ENCODE data around the gene YWHAB.

Gene YWHAB
- total RNA-seq, result 224 to 503 (median 354) reads per million in 9 experiments

DNA sequence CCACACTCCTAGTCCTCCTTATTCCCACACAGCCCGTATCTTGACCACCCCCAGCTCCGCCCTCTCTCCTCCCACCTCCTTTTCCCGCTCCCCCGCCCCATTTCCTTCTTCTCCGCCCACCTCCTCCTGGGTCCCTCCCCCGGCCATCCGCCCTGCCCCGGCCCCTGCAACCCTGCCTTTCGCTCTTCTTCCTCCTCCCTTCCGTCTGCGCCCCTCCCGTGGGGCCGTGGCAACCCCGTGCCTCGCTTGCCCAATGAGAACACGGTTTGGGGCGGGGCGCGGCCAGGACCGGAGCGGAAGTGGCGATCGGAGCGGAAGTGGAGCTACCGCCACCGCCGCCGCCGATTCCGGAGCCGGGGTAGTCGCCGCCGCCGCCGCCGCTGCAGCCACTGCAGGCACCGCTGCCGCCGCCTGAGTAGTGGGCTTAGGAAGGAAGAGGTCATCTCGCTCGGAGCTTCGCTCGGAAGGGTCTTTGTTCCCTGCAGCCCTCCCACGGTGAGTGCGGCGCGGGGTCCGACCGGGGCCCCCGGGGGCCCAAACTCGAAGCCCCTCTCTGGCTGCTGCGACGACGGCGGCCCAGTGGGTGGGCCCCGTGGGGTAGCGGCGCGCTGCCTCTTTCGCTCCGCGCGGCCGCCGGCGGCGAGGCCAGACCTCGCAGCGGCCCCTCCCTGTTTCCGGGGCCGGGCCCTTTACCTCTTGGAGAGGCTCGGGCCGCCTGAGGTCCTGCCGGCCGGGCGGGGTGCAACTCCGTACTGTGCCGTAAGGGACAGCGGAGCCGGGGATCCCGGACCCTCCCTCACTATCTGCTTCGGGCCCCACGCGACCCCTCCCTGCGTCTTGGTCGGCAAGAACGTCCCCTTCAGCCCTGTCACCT lies at the start of gene YWHAB:
Gene YWHAB, plus strand, starts transcription at position 314 of the 874 bp plus-strand sequence. CDS start 15,829 bp downstream, outside the sequence.
- peak within 1 kb of the TSS; percentile 96 to 97 for H3K27ac Mint-ChIP-seq
- ATAC-seq (replicated peaks), result peak; percentile 92
- no peaks in the 10 kb centered on the region for H3K27me3 Mint-ChIP-seq
- peaks cover 21% of the 10 kb centered on the region for H3K36me3 Mint-ChIP-seq (ENCODE audit: insufficient read depth)
- peak within 1 kb of the TSS; percentile 97 to 98 for H3K4me3 Mint-ChIP-seq
- H3K4me1 Mint-ChIP-seq (ENCODE audit: low read depth in 2 of 2), result peaks cover 25 to 56% of the 10 kb centered on the region in 2 donors
- DNase-seq, result peak; percentile 95 to 98 (median 97)
- no peaks in the 10 kb centered on the region for H3K9me3 Mint-ChIP-seq

DNA sequence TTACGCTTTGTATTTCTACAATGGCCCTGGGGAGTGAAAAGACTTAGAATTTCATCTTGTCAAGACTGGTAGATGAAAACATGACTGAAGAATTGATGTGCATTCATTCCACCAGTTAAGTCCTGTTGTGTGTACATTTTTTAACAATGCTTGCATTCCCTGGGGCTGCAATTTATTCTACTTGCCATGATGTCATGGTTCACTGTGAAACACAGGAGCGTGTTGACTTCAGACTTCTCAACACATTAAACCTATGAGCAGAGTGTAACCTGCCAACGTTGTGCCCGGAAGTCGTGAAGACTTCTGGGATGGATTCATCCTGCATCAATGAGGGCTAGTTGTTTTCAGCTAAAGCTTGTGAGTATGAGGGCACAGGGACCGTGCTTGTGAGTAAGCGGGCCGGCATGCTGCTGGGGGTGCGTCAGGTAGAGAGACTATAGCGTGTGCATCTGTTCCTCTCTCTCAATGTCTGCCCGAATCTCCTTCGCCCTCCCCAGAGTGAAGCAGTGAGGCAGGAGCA lies 48.8 kb upstream of the YWHAB start:
- peaks cover 26 to 43% of the 10 kb centered on the region in 2 donors for H3K27me3 Mint-ChIP-seq
- no peak overlapping the region for H3K27ac Mint-ChIP-seq
- no peak for ATAC-seq (replicated peaks)
- no peak overlapping the region for H3K4me3 Mint-ChIP-seq
- DNase-seq, result no peak
- H3K36me3 Mint-ChIP-seq (ENCODE audit: insufficient read depth), result no peaks in the 10 kb centered on the region
- H3K9me3 Mint-ChIP-seq, result peaks cover 0 to 3% of the 10 kb centered on the region in 2 donors
- no peaks in the 10 kb centered on the region for H3K4me1 Mint-ChIP-seq (ENCODE audit: low read depth in 2 of 2)

DNA sequence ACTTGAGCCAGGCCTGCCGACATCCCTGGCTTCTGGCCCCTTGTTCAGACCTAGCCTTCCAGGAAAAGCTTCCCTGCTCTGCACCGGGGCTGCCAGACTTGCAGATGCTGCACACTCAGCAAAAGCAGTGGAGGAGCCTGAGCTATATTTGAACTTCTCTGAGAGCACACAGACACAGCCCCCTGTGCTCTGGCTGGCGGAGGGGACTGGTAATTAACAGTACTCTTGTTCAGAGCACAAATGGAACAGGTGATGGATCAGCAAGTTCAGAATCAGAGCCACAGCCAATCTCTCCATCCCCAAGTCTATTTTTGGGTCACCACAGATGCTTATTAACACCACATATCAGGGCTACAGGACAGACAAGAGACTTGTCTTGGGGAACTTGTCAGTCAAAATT lies 47.6 kb upstream of the YWHAB start:
- ATAC-seq (replicated peaks), result no peak
- H3K9me3 Mint-ChIP-seq, result peaks cover 0 to 3% of the 10 kb centered on the region in 2 donors

DNA sequence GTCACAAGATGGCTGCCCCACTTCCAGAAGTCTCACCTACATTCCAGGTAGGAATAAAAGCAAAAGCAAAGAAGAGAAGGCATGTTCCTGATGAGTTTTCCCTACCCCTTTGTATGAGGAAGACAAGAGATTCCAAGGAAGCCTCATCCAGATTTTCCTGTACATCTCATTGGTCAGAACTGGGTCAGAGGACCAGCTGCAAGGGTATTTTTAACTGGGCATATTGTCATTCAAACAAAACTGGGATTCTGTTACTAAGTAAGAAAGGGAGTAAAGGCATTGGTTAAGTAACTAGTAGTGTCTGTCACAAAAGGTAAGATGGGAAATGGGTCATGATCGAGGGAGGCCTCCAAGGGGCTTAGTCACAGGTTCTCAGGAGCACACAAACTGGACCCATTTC lies 47.0 kb upstream of the YWHAB start:
- Mint-ChIP-seq H3K36me3 (ENCODE audit: insufficient read depth) (no peaks in the 10 kb centered on the region), H3K27me3 (peaks cover 36 to 47% of the 10 kb centered on the region in 2 donors), H3K9me3 (peaks cover 0 to 3% of the 10 kb centered on the region in 2 donors), H3K4me3 (no peak overlapping the region), H3K4me1 (ENCODE audit: low read depth in 2 of 2) (no peaks in the 10 kb centered on the region), H3K27ac (no peak overlapping the region)
- ATAC-seq (replicated peaks) (no peak), DNase-seq (no peak)

More for the DNA sequence above, 47.6 kb upstream of the YWHAB start:
- DNase-seq, result no peak
- H3K27me3 Mint-ChIP-seq, result peaks cover 30 to 42% of the 10 kb centered on the region in 2 donors
- H3K4me3 Mint-ChIP-seq, result no peak overlapping the region
- no peaks in the 10 kb centered on the region for H3K36me3 Mint-ChIP-seq (ENCODE audit: insufficient read depth)
- no peaks in the 10 kb centered on the region for H3K4me1 Mint-ChIP-seq (ENCODE audit: low read depth in 2 of 2)
- H3K27ac Mint-ChIP-seq, result no peak overlapping the region

DNA sequence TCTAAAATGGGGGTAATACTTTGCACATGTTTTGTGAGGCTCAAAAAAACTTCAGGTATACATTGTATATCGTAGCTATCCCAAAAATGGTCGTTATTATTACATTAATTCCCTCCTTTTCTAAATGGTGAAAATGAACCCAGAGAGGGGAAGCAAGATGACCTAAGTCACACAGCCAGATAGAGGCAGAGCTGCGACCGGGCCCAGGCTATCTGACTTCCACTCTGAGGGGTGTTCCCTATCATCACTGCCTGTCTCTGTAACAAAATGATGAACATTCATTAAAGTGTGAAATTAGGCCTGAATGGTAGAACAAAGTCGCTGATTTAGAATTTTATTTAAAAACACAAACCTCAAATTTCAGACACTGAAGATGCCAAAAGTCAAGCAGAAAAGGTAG lies 46.0 kb upstream of the YWHAB start:
- Mint-ChIP-seq H3K4me1 (ENCODE audit: low read depth in 2 of 2) (no peaks in the 10 kb centered on the region), H3K9me3 (peaks cover 0 to 3% of the 10 kb centered on the region in 2 donors), H3K27me3 (peaks cover 45 to 54% of the 10 kb centered on the region in 2 donors), H3K4me3 (no peak overlapping the region), H3K36me3 (ENCODE audit: insufficient read depth) (no peaks in the 10 kb centered on the region), H3K27ac (no peak overlapping the region)
- DNase-seq (no peak), ATAC-seq (replicated peaks) (no peak)

DNA sequence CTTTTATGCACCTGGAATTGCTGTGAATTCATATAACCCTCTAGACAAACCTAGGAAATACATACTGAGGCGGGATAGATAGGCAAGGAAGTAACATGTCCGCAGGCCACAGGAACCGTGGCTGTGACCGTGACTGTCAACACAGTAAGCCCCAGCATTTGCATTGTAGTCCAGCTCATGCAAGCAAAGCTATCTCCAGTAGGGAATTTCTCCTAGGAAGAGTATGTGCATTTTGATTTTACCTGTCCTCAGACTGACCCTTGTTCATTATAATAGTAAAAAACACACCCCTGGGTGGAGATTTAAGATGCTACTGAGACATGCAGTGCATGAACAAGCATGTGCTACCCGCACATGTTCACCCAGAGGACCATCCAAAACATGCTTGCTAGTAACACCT lies 44.7 kb upstream of the YWHAB start:
- Mint-ChIP-seq H3K4me1 (ENCODE audit: low read depth in 2 of 2) (no peaks in the 10 kb centered on the region), H3K27ac (no peak overlapping the region), H3K27me3 (peaks cover 55 to 56% of the 10 kb centered on the region in 2 donors), H3K4me3 (no peak overlapping the region), H3K36me3 (ENCODE audit: insufficient read depth) (peaks cover 3% of the 10 kb centered on the region), H3K9me3 (peaks cover 0 to 3% of the 10 kb centered on the region in 2 donors)
- ATAC-seq (replicated peaks) (no peak), DNase-seq (no peak)

DNA sequence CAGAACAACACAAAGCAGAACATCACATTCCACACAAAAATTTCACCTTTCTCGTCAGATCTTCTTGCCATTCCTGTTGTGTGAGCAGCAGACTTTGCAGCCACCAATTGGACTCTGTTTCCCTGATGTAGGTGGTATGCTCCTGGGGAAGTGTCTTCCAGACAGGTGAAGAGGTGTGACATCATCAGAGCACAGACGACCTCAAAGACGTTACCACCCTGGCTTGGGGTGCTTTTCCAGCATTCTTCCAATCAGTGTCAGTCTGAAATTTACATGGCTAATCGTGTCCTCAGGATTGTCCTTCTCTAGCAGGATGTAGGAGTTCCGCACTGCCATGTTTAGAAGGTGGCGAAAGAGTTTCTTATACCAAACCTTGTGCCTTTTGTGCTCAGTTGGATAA lies 43.5 kb upstream of the YWHAB start:
- H3K36me3 Mint-ChIP-seq (ENCODE audit: insufficient read depth), result peaks cover 3% of the 10 kb centered on the region
- ATAC-seq (replicated peaks) (no peak), DNase-seq (no peak)
- H3K27me3 Mint-ChIP-seq, result peaks cover 59 to 65% of the 10 kb centered on the region in 2 donors
- H3K9me3 Mint-ChIP-seq, result peaks cover 0 to 3% of the 10 kb centered on the region in 2 donors
- H3K27ac Mint-ChIP-seq, result no peak overlapping the region
- no peak overlapping the region for H3K4me3 Mint-ChIP-seq
- no peaks in the 10 kb centered on the region for H3K4me1 Mint-ChIP-seq (ENCODE audit: low read depth in 2 of 2)

DNA sequence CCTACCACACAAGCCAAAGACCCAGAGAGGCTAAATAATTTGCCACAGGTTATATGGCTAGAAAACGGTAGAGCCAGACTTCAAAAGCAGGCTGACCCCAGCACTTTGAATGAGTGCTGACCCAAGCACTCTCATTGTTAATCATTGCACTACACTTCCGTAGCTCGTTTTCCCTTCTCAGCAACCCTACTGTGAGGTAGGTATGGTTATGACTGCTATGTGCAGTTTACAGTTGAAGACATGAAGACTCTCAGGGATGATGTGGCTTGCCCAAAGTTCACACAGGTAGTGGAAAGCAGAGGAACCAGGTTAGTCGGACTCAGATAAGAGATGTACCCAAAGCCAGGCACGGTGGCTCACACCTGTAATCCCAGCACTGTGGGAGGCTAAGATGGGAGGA lies 41.6 kb upstream of the YWHAB start:
- Mint-ChIP-seq H3K4me1 (ENCODE audit: low read depth in 2 of 2) (no peaks in the 10 kb centered on the region), H3K27me3 (peaks cover 59 to 73% of the 10 kb centered on the region in 2 donors), H3K4me3 (no peak overlapping the region), H3K9me3 (peaks cover 0 to 3% of the 10 kb centered on the region in 2 donors), H3K27ac (no peak overlapping the region), H3K36me3 (ENCODE audit: insufficient read depth) (peaks cover 3% of the 10 kb centered on the region)
- no peak for DNase-seq
- no peak for ATAC-seq (replicated peaks)

DNA sequence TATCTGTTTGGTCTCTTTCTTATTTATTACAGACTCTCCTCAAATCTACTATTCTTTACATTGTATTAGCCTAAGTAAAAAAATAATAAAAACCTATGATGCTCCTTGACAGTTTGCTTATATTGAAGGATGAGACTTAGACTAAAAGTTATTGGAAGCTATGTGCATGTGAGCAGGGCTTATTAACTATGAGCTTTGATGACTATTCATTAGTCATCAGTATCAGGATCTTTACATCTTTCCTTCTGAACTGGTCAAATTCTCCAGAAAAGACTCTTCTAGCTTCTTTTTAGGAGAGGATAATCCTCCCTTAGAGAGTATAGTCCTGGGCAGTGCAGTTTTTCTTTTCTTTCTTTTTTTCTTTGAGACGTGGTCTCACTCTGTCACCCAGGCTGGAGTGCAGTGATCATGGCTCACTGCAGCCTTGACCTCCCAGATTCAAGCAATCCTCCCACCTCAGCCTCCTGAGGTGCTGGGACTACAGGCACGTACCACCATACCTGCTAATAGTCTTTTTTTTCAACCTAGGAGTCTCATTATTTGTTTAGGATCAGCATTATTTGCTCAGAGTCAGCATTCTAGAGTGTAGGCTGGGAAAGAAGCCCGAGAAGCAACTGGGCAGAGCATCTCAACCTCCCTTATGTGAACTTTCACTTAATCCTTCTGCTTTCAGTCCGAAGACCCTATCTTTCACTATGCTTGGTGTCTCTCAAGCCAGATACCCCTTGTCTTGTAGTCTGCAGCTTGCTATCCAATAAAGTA lies 37.1 kb upstream of the YWHAB start:
- ATAC-seq (replicated peaks), result no peak
- H3K9me3 Mint-ChIP-seq, result no peaks in the 10 kb centered on the region
- H3K27me3 Mint-ChIP-seq, result peaks cover 54 to 63% of the 10 kb centered on the region in 2 donors
- no peak for DNase-seq
- no peaks in the 10 kb centered on the region for H3K4me1 Mint-ChIP-seq (ENCODE audit: low read depth in 2 of 2)
- peaks cover 3% of the 10 kb centered on the region for H3K36me3 Mint-ChIP-seq (ENCODE audit: insufficient read depth)
- no peak overlapping the region for H3K27ac Mint-ChIP-seq
- no peak overlapping the region for H3K4me3 Mint-ChIP-seq

DNA sequence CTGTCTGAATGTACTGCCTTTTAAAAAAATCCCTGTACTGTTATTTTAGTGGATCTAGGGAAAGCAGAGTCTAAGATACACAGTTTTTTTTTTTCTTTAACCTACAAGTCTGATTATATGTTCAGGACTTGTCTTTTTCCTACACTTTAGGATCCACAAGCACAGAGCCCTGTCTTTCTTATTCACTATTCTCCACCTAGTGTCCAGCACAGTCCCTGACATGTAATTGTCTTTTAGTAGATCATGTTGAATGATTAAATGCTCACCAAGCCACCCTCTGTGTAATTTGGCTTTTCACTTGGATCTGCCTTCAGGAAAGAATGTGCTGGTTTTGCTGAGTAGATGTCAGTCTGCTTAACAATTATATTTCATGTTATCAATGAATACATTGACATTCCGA lies 35.8 kb upstream of the YWHAB start:
- H3K9me3 Mint-ChIP-seq, result no peaks in the 10 kb centered on the region
- no peak overlapping the region for H3K4me3 Mint-ChIP-seq
- peaks cover 47 to 55% of the 10 kb centered on the region in 2 donors for H3K27me3 Mint-ChIP-seq
- ATAC-seq (replicated peaks) (no peak), DNase-seq (no peak)
- H3K27ac Mint-ChIP-seq, result no peak overlapping the region
- peaks cover 3% of the 10 kb centered on the region for H3K36me3 Mint-ChIP-seq (ENCODE audit: insufficient read depth)
- H3K4me1 Mint-ChIP-seq (ENCODE audit: low read depth in 2 of 2), result no peaks in the 10 kb centered on the region

DNA sequence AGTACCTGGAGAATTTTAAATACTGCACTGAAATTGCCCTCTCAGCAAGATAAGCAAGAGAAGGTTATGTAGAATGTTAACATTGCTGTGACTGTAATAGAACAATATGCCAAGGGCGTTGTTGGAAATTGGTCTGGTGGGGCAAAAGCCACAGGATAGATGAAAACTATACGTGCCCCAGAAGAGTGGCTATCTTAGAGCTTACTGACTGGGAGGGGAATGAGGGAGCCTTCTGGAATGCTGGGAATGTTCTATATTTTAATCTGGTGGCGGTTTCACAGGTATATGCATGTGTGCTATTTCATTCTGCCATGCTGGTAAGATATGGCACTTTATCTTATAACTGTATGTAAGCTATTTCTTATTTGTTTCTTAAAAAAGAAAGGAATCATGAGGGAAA lies 35.2 kb upstream of the YWHAB start:
- DNase-seq, result no peak
- Mint-ChIP-seq H3K27ac (no peak overlapping the region), H3K36me3 (ENCODE audit: insufficient read depth) (peaks cover 2% of the 10 kb centered on the region), H3K27me3 (peaks cover 42 to 49% of the 10 kb centered on the region in 2 donors), H3K4me1 (ENCODE audit: low read depth in 2 of 2) (no peaks in the 10 kb centered on the region), H3K9me3 (no peaks in the 10 kb centered on the region), H3K4me3 (no peak overlapping the region)
- no peak for ATAC-seq (replicated peaks)

DNA sequence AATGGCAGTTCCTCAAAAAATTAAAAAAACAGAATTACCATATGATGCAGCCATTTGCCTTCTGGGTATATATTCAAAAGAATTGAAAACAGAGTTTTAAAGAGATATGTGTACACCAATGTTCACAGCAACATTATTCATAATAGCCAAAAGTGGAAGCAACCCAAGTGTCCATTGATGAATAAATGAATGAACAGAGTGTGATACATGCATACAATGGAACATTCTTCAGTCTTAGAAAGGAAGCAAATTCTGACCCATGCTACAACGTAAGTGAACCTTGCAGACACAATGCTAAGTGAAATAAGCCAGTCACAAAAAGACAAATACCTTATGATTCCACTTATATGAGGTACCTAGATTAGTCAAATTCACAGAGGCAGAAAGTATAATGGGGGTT lies 34.7 kb upstream of the YWHAB start:
- H3K9me3 Mint-ChIP-seq, result no peaks in the 10 kb centered on the region
- H3K4me1 Mint-ChIP-seq (ENCODE audit: low read depth in 2 of 2), result no peaks in the 10 kb centered on the region
- no peak overlapping the region for H3K27ac Mint-ChIP-seq
- ATAC-seq (replicated peaks), result no peak
- H3K27me3 Mint-ChIP-seq, result peaks cover 41 to 46% of the 10 kb centered on the region in 2 donors
- DNase-seq, result no peak
- no peaks in the 10 kb centered on the region for H3K36me3 Mint-ChIP-seq (ENCODE audit: insufficient read depth)
- no peak overlapping the region for H3K4me3 Mint-ChIP-seq

DNA sequence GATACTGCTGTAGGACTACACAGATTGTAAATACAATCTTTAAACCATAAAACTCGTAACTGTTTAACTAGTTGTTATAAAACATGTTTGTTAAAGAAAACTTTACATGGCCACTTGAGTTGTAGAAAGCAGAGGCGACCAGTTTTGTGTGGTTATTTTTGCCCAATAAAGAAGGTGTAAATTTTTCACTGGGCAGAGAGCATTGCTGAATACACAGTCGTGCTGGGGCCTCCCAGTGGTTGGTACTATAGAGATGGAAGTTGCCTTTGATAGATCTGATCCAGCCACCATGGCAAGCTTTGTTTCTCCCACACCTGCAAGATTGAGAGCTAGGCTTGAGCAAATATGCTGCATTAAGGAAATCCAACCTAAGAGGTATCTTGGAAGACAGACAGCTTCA lies 34.0 kb upstream of the YWHAB start:
- no peak for DNase-seq
- H3K36me3 Mint-ChIP-seq (ENCODE audit: insufficient read depth), result no peaks in the 10 kb centered on the region
- no peak overlapping the region for H3K27ac Mint-ChIP-seq
- H3K9me3 Mint-ChIP-seq, result no peaks in the 10 kb centered on the region
- H3K4me1 Mint-ChIP-seq (ENCODE audit: low read depth in 2 of 2), result no peaks in the 10 kb centered on the region
- ATAC-seq (replicated peaks), result no peak
- no peak overlapping the region for H3K4me3 Mint-ChIP-seq
- peaks cover 38 to 41% of the 10 kb centered on the region in 2 donors for H3K27me3 Mint-ChIP-seq

All from effector memory CD8-positive, alpha-beta T cell (primary cell).